Measurements from ENCODE around the gene MMD2. TPM values are rescaled to one million over a fixed set of nuclear protein-coding genes. Genes with fewer than 3 reads are reported as not detected.

Gene MMD2
- total RNA-seq, 5 donors from 2014 or later (not counting 1 experiment from before 2014, with no cell fraction given), result not detected

- H3K4me1 Mint-ChIP-seq, result peaks cover 2 to 5% (median 4%) of the 10 kb centered on the region in 3 donors
- DNase-seq (no peak), ATAC-seq (replicated peaks in 1 of 4) (no peak)
- ChIA-PET CTCF (no interaction called here), POLR2A (no interaction called here)
- Histone ChIP-seq H3K4me3 (ENCODE audit: control insufficient read depth in 1 of 2, extremely low read depth in 1 of 2, low read length in 1 of 2) (no peak overlapping the region), H3K27ac (ENCODE audit: low read length) (no peak overlapping the region), H3K9me3 (no peaks in the 10 kb centered on the region), H3K36me3 (ENCODE audit: control insufficient read depth in 2 of 2, extremely low read depth in 1 of 2, insufficient read depth in 1 of 2, low read length in 1 of 2) (no peaks in the 10 kb centered on the region), H3K4me1 (ENCODE audit: control insufficient read depth in 1 of 2, extremely low read depth in 1 of 2, insufficient read depth in 2 of 2, low read length in 2 of 2) (no peaks in the 10 kb centered on the region), H3K27me3 (replicated peaks in 1 of 2; ENCODE audit: control insufficient read depth in 2 of 2, extremely low read depth in 1 of 2, insufficient read depth in 2 of 2, low read length in 1 of 2) (peaks cover 3 to 51% of the 10 kb centered on the region in 2 experiments)
- no peaks in the 10 kb centered on the region for H3K36me3 Mint-ChIP-seq
- H3K27me3 Mint-ChIP-seq, result peaks cover 15 to 36% of the 10 kb centered on the region in 2 donors
- peaks cover 0 to 2% (median 0%) of the 10 kb centered on the region in 3 donors for H3K9me3 Mint-ChIP-seq
- 79% methylated on average over 10 of the region's 19 CpGs for WGBS (ENCODE audit: insufficient coverage)
- H3K4me3 Mint-ChIP-seq, result no peak overlapping the region
- H3K27ac Mint-ChIP-seq, result no peak overlapping the region
Measured at GRCh38 chr7:4871930-4872675, 86.9 kb downstream of the MMD2 start.

GRCh38 chr7:4871056-4871680, 87.8 kb downstream of the MMD2 start:
- H3K27ac Mint-ChIP-seq, result no peak overlapping the region
- no peak overlapping the region for H3K4me3 Mint-ChIP-seq

DNA sequence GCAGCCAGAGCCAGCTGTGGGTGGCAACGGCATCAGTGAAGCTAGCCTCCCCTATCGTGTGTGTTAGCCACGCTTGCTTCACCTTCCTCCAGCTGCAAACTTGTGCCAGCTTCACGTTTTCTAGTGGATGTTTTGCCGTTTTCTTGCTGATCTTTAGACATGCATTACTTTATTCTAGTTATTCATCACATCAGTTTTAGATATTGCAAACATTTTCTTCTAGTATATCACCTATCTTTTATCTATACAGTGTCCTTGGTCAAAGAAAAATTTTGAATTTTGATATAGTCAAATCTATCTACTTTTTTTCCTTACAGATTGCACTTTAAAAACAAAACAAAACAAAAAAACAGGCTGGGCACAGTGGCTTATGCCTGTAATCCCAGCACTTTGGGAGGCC, 90.5 kb downstream of the MMD2 start:
- H3K36me3 Mint-ChIP-seq, result no peaks in the 10 kb centered on the region
- ATAC-seq (replicated peaks in 1 of 4), result no peak
- H3K4me3 Mint-ChIP-seq, result no peak overlapping the region
- H3K27ac Mint-ChIP-seq, result no peak overlapping the region
- H3K9me3 Mint-ChIP-seq, result peaks cover 0 to 2% (median 0%) of the 10 kb centered on the region in 3 donors
- peaks cover 2 to 5% (median 4%) of the 10 kb centered on the region in 3 donors for H3K4me1 Mint-ChIP-seq
- no peak overlapping the region for H3K4me3 ChIP-seq (ENCODE audit: control insufficient read depth in 1 of 2, extremely low read depth in 1 of 2, low read length in 1 of 2)
- no peaks in the 10 kb centered on the region for H3K4me1 ChIP-seq (ENCODE audit: control insufficient read depth in 1 of 2, extremely low read depth in 1 of 2, insufficient read depth in 2 of 2, low read length in 2 of 2)
- WGBS (ENCODE audit: insufficient coverage), result 90% methylated on average over 3 of the region's 5 CpGs
- peaks cover 33 to 59% of the 10 kb centered on the region in 2 donors for H3K27me3 Mint-ChIP-seq
- peaks cover 7 to 36% of the 10 kb centered on the region in 2 experiments for H3K27me3 ChIP-seq (replicated peaks in 1 of 2; ENCODE audit: control insufficient read depth in 2 of 2, extremely low read depth in 1 of 2, insufficient read depth in 2 of 2, low read length in 1 of 2)
- DNase-seq, result no peak
- H3K27ac ChIP-seq (ENCODE audit: low read length), result no peak overlapping the region
- H3K36me3 ChIP-seq (ENCODE audit: control insufficient read depth in 2 of 2, extremely low read depth in 1 of 2, insufficient read depth in 1 of 2, low read length in 1 of 2), result no peaks in the 10 kb centered on the region
- ChIA-PET POLR2A (no interaction called here), CTCF (no interaction called here)
- peaks cover 2% of the 10 kb centered on the region for H3K9me3 ChIP-seq

More at GRCh38 chr7:4871056-4871680, 87.8 kb downstream of the MMD2 start:
- WGBS (ENCODE audit: insufficient coverage), result 30% methylated on average over 21 of the region's 23 CpGs
- no peak overlapping the region for H3K27ac ChIP-seq (ENCODE audit: low read length)
- peaks cover 2 to 5% (median 4%) of the 10 kb centered on the region in 3 donors for H3K4me1 Mint-ChIP-seq
- peaks cover 15 to 39% of the 10 kb centered on the region in 2 donors for H3K27me3 Mint-ChIP-seq
- H3K9me3 Mint-ChIP-seq, result peaks cover 0 to 2% (median 0%) of the 10 kb centered on the region in 3 donors
- no peaks in the 10 kb centered on the region for H3K36me3 Mint-ChIP-seq
- ChIA-PET CTCF (no interaction called here), POLR2A (no interaction called here)
- no peaks in the 10 kb centered on the region for H3K36me3 ChIP-seq (ENCODE audit: control insufficient read depth in 2 of 2, extremely low read depth in 1 of 2, insufficient read depth in 1 of 2, low read length in 1 of 2)
- H3K4me3 ChIP-seq (ENCODE audit: control insufficient read depth in 1 of 2, extremely low read depth in 1 of 2, low read length in 1 of 2), result no peak overlapping the region
- H3K27me3 ChIP-seq (replicated peaks in 1 of 2; ENCODE audit: control insufficient read depth in 2 of 2, extremely low read depth in 1 of 2, insufficient read depth in 2 of 2, low read length in 1 of 2), result peaks cover 3 to 46% of the 10 kb centered on the region in 2 experiments
- no peaks in the 10 kb centered on the region for H3K4me1 ChIP-seq (ENCODE audit: control insufficient read depth in 1 of 2, extremely low read depth in 1 of 2, insufficient read depth in 2 of 2, low read length in 2 of 2)
- no peaks in the 10 kb centered on the region for H3K9me3 ChIP-seq
- ATAC-seq (replicated peaks in 1 of 4) (no peak), DNase-seq (no peak)

DNA sequence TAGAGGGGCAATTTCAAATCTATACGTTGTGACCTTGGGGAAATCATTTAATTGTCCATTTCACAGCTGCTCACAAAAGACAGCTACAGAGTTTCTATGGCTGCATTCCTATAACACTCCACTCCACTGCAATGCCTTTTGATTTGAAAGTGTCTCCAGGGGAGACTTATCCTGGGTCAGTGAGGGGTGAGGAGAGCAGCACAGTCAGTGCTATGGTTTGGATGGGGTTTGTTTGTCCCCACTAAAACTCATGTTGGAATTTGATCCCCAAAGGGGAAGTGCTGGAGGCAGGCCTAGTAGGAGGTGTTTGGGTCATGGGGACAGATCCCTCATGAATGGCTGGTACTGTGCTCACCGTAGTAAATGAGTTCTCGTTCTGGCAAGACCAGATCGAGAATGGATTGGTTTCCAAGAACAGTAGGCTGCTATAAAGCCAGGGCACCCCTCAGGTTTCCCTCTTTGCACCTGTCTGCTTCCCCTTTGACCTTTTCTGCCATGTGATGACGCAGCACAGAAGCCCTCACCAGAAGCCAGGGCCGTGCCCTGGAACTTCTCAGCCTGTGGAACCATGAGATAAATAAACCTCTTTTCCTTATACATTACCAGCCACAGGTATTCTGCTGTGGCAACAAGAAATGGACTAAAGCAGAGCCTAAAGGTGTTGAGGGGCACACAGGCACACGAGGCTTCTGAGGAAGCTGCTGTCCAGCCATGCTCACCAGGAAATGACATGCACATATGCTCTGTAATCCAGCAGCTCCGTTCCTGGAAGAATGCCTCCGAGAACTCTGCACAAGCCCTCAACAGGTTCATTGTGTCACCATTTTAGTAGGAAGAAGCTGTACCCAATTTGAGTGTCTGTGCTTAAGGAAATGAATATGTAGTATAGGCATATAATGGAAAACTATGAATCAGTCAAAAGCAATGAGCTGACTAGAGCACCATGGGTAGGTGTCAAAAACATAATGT, 92.2 kb downstream of the MMD2 start:
- peaks cover 0 to 5% of the 10 kb centered on the region in 2 experiments for H3K4me1 ChIP-seq (ENCODE audit: control insufficient read depth in 1 of 2, extremely low read depth in 1 of 2, insufficient read depth in 2 of 2, low read length in 2 of 2)
- POLR2A ChIA-PET, result no interaction called here
- peaks cover 7 to 27% of the 10 kb centered on the region in 2 experiments for H3K27me3 ChIP-seq (replicated peaks in 1 of 2; ENCODE audit: control insufficient read depth in 2 of 2, extremely low read depth in 1 of 2, insufficient read depth in 2 of 2, low read length in 1 of 2)
- WGBS (ENCODE audit: insufficient coverage), result 82% methylated on average over 4 of the region's 9 CpGs
- H3K36me3 Mint-ChIP-seq, result no peaks in the 10 kb centered on the region
- ATAC-seq (replicated peaks in 1 of 4) (no peak), DNase-seq (no peak)
- no peak overlapping the region for H3K4me3 Mint-ChIP-seq
- no peak overlapping the region for H3K27ac Mint-ChIP-seq
- H3K9me3 Mint-ChIP-seq, result peaks cover 0 to 6% (median 2%) of the 10 kb centered on the region in 3 donors
- no peaks in the 10 kb centered on the region for H3K36me3 ChIP-seq (ENCODE audit: control insufficient read depth in 2 of 2, extremely low read depth in 1 of 2, insufficient read depth in 1 of 2, low read length in 1 of 2)
- peaks cover 4% of the 10 kb centered on the region for H3K9me3 ChIP-seq
- H3K27ac ChIP-seq (ENCODE audit: low read length), result no peak overlapping the region
- peaks cover 2 to 5% (median 4%) of the 10 kb centered on the region in 3 donors for H3K4me1 Mint-ChIP-seq
- H3K27me3 Mint-ChIP-seq, result peaks cover 36 to 58% of the 10 kb centered on the region in 2 donors
- H3K4me3 ChIP-seq (ENCODE audit: control insufficient read depth in 1 of 2, extremely low read depth in 1 of 2, low read length in 1 of 2), result no peak overlapping the region
- CTCF ChIA-PET, result no interaction called here

DNA sequence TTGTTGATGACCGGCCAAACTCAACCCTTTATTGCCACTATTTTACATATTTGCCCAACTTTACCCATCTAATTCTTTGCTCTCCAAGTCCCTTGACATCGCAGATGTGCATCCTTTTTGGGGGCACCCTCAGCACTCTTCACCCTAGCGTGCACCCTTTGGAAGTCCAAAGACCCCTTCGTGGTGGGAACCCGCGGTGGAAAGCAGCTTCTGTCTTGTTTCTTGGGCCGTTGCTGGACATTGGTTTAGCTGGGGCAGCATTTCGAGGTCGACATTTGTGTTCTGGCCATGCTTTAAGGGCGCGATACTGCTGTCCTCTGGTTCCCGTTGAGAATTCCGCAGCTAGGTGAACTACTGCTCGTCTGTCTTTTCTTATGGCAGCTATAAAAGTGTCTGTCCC, 96.8 kb downstream of the MMD2 start:
- CTCF ChIA-PET, result no interaction called here
- H3K27me3 Mint-ChIP-seq, result peaks cover 45 to 56% of the 10 kb centered on the region in 2 donors
- 90% methylated on average over 13 of the region's 14 CpGs for WGBS (ENCODE audit: insufficient coverage)

GRCh38 chr7:4861673-4862072, 97.3 kb downstream of the MMD2 start, which contains the start of gene PAPOLB:
Gene PAPOLB, minus strand, starts transcription at chr7:4862030. Its CDS starts 220 bp downstream, at chr7:4861810.
- peaks cover 0 to 3% (median 1%) of the 10 kb centered on the region in 3 donors for H3K4me1 Mint-ChIP-seq
- no peak within 1 kb of the TSS for H3K27ac Mint-ChIP-seq
- H3K27me3 ChIP-seq (replicated peaks in 1 of 2; ENCODE audit: control insufficient read depth in 2 of 2, extremely low read depth in 1 of 2, insufficient read depth in 2 of 2, low read length in 1 of 2), result peaks cover 9 to 14% of the 10 kb centered on the region in 2 experiments
- no peaks in the 10 kb centered on the region for H3K36me3 ChIP-seq (ENCODE audit: control insufficient read depth in 2 of 2, extremely low read depth in 1 of 2, insufficient read depth in 1 of 2, low read length in 1 of 2)
- H3K36me3 Mint-ChIP-seq, result no peaks in the 10 kb centered on the region
- POLR2A ChIA-PET, result no interaction called here
- ATAC-seq (replicated peaks in 1 of 4), result peak; percentile 37 to 62 (median 48)
- H3K4me1 ChIP-seq (ENCODE audit: control insufficient read depth in 1 of 2, extremely low read depth in 1 of 2, insufficient read depth in 2 of 2, low read length in 2 of 2), result peaks cover 0 to 10% of the 10 kb centered on the region in 2 experiments
- H3K27ac ChIP-seq (ENCODE audit: low read length), result no peak within 1 kb of the TSS
- H3K27me3 Mint-ChIP-seq, result peaks cover 45 to 56% of the 10 kb centered on the region in 2 donors
- H3K4me3 Mint-ChIP-seq, result peak within 1 kb of the TSS; percentile 25 to 56 (median 34)
- 20% methylated on average over 30 of the region's 46 CpGs for WGBS (ENCODE audit: insufficient coverage)
- peak within 1 kb of the TSS; percentile 30 to 65 for H3K4me3 ChIP-seq (ENCODE audit: control insufficient read depth in 1 of 2, extremely low read depth in 1 of 2, low read length in 1 of 2)
- H3K9me3 ChIP-seq, result peaks cover 9% of the 10 kb centered on the region
- H3K9me3 Mint-ChIP-seq, result peaks cover 0 to 6% (median 0%) of the 10 kb centered on the region in 3 donors
- DNase-seq, result peak in 20 of 35 experiments; percentile 9 to 41 (median 24)
- CTCF ChIA-PET, result no interaction called here

More for the DNA sequence above, 96.8 kb downstream of the MMD2 start:
- Mint-ChIP-seq H3K4me1 (peaks cover 0 to 3% (median 1%) of the 10 kb centered on the region in 3 donors), H3K9me3 (peaks cover 0 to 6% (median 0%) of the 10 kb centered on the region in 3 donors), H3K27ac (no peak overlapping the region), H3K36me3 (no peaks in the 10 kb centered on the region), H3K4me3 (peak overlapping the region in 2 of 3 donors; percentile 34 to 56)
- Histone ChIP-seq H3K27ac (ENCODE audit: low read length) (no peak overlapping the region), H3K27me3 (replicated peaks in 1 of 2; ENCODE audit: control insufficient read depth in 2 of 2, extremely low read depth in 1 of 2, insufficient read depth in 2 of 2, low read length in 1 of 2) (peaks cover 9 to 14% of the 10 kb centered on the region in 2 experiments), H3K4me1 (ENCODE audit: control insufficient read depth in 1 of 2, extremely low read depth in 1 of 2, insufficient read depth in 2 of 2, low read length in 2 of 2) (peaks cover 0 to 10% of the 10 kb centered on the region in 2 experiments), H3K9me3 (peaks cover 9% of the 10 kb centered on the region), H3K36me3 (ENCODE audit: control insufficient read depth in 2 of 2, extremely low read depth in 1 of 2, insufficient read depth in 1 of 2, low read length in 1 of 2) (no peaks in the 10 kb centered on the region), H3K4me3 (ENCODE audit: control insufficient read depth in 1 of 2, extremely low read depth in 1 of 2, low read length in 1 of 2) (peak overlapping the region; percentile 30 to 65)
- ATAC-seq (replicated peaks in 1 of 4), result no peak
- POLR2A ChIA-PET, result no interaction called here
- DNase-seq, result no peak

Measured in T-cell (primary cell).